HepG2 (cell line): ENCODE results near the gene ATP6V0D1. TPM values are rescaled to one million over a fixed set of nuclear protein-coding genes. Genes with fewer than 3 reads are reported as not detected.

Experiments used
- BCL3 ChIP-seq: sonication (generic); formaldehyde crosslinking; IDR thresholded peaks from 2 replicates; pipeline ENCODE4 v1.5.1; 2020; ENCODE audit warnings: mild to moderate bottlenecking, missing genetic modification reagents, moderate library complexity
- ETV5 ChIP-seq: IDR thresholded peaks from 2 replicates; pipeline ENCODE4 v1.6.1; 2018; ENCODE audit warnings: missing biosample characterization, missing genetic modification reagents, inconsistent platforms, borderline replicate concordance
- MEF2D ChIP-seq: sonication (generic); formaldehyde crosslinking; IDR thresholded peaks from 2 replicates; pipeline ENCODE4 v1.5.1; 2020; ENCODE audit warnings: mild to moderate bottlenecking, missing genetic modification reagents
- MEIS1 ChIP-seq: sonication (generic); formaldehyde crosslinking; IDR thresholded peaks from 2 replicates; pipeline ENCODE4 v1.9.0; 2021; ENCODE audit warnings: mild to moderate bottlenecking, missing genetic modification reagents, moderate library complexity, borderline replicate concordance
- MTA1 ChIP-seq: sonication (generic); formaldehyde crosslinking; IDR thresholded peaks from 2 replicates; pipeline ENCODE4 v1.4.0; 2020; ENCODE audit warnings: missing genetic modification reagents, mild to moderate bottlenecking, borderline replicate concordance
- NCOA5 ChIP-seq: sonication (generic); formaldehyde crosslinking; IDR thresholded peaks from 2 replicates; pipeline ENCODE4 v1.4.0; 2020; ENCODE audit warnings: missing genetic modification reagents
- SRF ChIP-seq: IDR thresholded peaks from 2 replicates; pipeline ENCODE4 v1.6.1; 2011; ENCODE audit warnings: mild to moderate bottlenecking, low read depth, low read length, moderate library complexity
- YEATS4 ChIP-seq: sonication (generic); formaldehyde crosslinking; IDR thresholded peaks from 2 replicates; pipeline ENCODE4 v1.4.0; 2020; ENCODE audit warnings: missing genetic modification reagents, borderline replicate concordance
- ZFP91 ChIP-seq: sonication (generic); formaldehyde crosslinking; IDR thresholded peaks from 2 replicates; pipeline ENCODE4 v1.9.0; 2022; ENCODE audit warnings: missing genetic modification reagents, mild to moderate bottlenecking, borderline replicate concordance
- ZNF274 ChIP-seq: sonication (generic); formaldehyde crosslinking; IDR thresholded peaks from 2 replicates; pipeline ENCODE4 v1.5.1; 2020; ENCODE audit warnings: mild to moderate bottlenecking, missing genetic modification reagents
- ZNF282 ChIP-seq: fragments of 450-650 bp; IDR thresholded peaks from 2 replicates; pipeline ENCODE4 v1.6.1; 2018; ENCODE audit not compliant: partially characterized antibody
- ZNF407 ChIP-seq: sonication (generic); formaldehyde crosslinking; IDR thresholded peaks from one replicate; pipeline ENCODE4 v1.5.1; 2020; ENCODE audit warnings: mild to moderate bottlenecking, missing genetic modification reagents; ENCODE audit errors: not compliant biosample characterization
- ZNF547 ChIP-seq: sonication (generic); formaldehyde crosslinking; IDR thresholded peaks from 2 replicates; pipeline ENCODE4 v1.5.1; 2020; ENCODE audit warnings: mild to moderate bottlenecking, missing genetic modification reagents
- ZNF883 ChIP-seq: sonication (generic); formaldehyde crosslinking; IDR thresholded peaks from 2 replicates; pipeline ENCODE4 v1.5.1; 2020; ENCODE audit warnings: mild to moderate bottlenecking, missing genetic modification reagents; ENCODE audit errors: not compliant biosample characterization
- ZXDC ChIP-seq: sonication (generic); formaldehyde crosslinking; IDR thresholded peaks from 2 replicates; pipeline ENCODE4 v1.5.0; 2020; ENCODE audit warnings: mild to moderate bottlenecking, missing genetic modification reagents
- polyA plus RNA-seq, 8 experiments: library from polyadenylated mRNA; depleted of rRNA in 3 of 8; stranded (reverse) in 7 of 8; unstranded in 1 of 8; fragments of >200 nt; fragmentation: Illumina TruSeq in 4 of 8; extraction: Trizol in 4 of 8; gene quantifications; 2 replicates each; pipeline versions ENCODE4 v1.2.1 to v1.2.3, GENCODE V29; 2011 to 2016; ENCODE audit warnings: low read depth in 4 of 8, missing spikeins in 1 of 8, mixed read lengths in 1 of 8; ENCODE audit not compliant: insufficient read depth in 1 of 8
- total RNA-seq, 5 experiments: library from RNA; depleted of rRNA; stranded (reverse); fragments of >200 nt; fragmentation: Illumina TruSeq; extraction: Trizol; gene quantifications; 2 replicates each; pipeline ENCODE4 v1.2.3, GENCODE V29; 2016; ENCODE audit warnings: low read depth in 1 of 5

Gene ATP6V0D1
- total and polyA plus RNA-seq, 2 of the 13 experiments (the other 11 are each of a cell fraction or from before 2014, with no cell fraction given): 51.1 to 61.3 TPM

GRCh38 chr16:67395458-67396158 is 85.3 kb downstream of the ATP6V0D1 start (continued):
- no peak for TF ChIP-seq BCL3 (CRISPR knock-in tag)
- TF ChIP-seq MEF2D (CRISPR knock-in tag): no peak
- TF ChIP-seq SRF: no peak
- TF ChIP-seq YEATS4 (CRISPR knock-in tag): no peak
- TF ChIP-seq ZNF883 (CRISPR knock-in tag): peak; percentile 75
- peak; percentile 57 for TF ChIP-seq ZNF407 (CRISPR knock-in tag)
- TF ChIP-seq ZFP91 (CRISPR knock-in tag): peak; percentile 18; the same call in 1 of the 2 replicates
- no peak for TF ChIP-seq NCOA5 (CRISPR knock-in tag)
- no peak for TF ChIP-seq ZNF282
- TF ChIP-seq ZNF547 (CRISPR knock-in tag): no peak
- no peak for TF ChIP-seq MEIS1 (CRISPR knock-in tag)
- TF ChIP-seq ETV5 (CRISPR knock-in tag): no peak
- no peak for TF ChIP-seq ZXDC
- 0 out of 2 replicates have a peak, but pooled peaks have one; percentile 2 for TF ChIP-seq MTA1 (CRISPR knock-in tag)
- TF ChIP-seq ZNF274: no peak
